Eye (tissue), 1 donor: ENCODE results near the gene TM9SF1.
A peak's percentile ranks its signal among the peaks of the same experiment; 100 is the strongest.

ENCODE experiments used
- DNase-seq: peaks from one replicate; pipeline ENCODE4 v3.0.0-alpha.2; 2015

The TM9SF1 gene, protein sequence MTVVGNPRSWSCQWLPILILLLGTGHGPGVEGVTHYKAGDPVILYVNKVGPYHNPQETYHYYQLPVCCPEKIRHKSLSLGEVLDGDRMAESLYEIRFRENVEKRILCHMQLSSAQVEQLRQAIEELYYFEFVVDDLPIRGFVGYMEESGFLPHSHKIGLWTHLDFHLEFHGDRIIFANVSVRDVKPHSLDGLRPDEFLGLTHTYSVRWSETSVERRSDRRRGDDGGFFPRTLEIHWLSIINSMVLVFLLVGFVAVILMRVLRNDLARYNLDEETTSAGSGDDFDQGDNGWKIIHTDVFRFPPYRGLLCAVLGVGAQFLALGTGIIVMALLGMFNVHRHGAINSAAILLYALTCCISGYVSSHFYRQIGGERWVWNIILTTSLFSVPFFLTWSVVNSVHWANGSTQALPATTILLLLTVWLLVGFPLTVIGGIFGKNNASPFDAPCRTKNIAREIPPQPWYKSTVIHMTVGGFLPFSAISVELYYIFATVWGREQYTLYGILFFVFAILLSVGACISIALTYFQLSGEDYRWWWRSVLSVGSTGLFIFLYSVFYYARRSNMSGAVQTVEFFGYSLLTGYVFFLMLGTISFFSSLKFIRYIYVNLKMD

DNA sequence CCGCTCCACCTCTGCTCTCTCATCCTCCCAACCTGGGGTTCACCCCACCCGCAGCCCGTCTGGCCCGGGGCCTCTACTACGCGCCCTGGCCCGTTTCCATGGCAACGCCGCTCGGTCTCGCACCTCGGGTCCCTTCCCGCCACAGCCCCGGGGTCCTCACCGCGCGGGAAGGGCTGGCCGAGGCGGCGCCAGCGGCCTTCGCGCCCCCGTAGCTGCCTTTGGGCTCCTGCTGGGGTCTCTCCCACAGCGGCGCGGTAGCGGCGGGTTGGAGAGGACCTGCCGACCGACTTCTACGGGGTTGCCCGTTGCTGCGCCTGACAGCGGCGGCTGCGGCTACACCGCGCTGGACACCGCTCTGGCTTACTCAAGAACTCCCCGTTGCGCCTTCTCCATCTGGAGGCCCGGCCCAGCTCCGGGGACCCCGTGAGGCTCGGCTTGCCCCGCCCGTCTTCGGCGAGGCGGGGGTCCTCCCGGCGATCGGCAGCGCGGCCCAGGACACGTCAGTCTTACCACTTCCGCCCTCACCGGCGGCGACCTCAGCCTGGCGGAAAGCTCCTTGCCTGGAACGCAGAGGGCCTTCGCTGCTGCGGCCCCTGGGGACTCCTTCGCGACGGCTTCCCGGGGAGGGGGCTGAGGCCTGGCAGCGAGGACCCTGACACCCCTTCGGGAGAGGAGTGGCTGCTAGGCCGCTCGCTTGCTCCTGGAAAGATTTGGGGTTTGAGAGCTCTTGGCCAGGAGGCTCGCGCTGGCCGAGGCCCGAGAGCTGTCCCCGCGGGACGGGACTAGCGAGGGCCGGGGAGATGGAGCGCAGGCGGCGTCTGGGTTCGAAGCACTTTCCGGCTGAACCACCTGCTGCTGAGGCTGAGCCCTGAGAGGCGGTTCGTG lies at the start of gene TM9SF1:
Gene TM9SF1 (minus strand): TSS at position 256 of the 885 bp plus-strand sequence. CDS start 422 bp downstream, outside the sequence.
- DNase-seq = peak; percentile 93

DNA sequence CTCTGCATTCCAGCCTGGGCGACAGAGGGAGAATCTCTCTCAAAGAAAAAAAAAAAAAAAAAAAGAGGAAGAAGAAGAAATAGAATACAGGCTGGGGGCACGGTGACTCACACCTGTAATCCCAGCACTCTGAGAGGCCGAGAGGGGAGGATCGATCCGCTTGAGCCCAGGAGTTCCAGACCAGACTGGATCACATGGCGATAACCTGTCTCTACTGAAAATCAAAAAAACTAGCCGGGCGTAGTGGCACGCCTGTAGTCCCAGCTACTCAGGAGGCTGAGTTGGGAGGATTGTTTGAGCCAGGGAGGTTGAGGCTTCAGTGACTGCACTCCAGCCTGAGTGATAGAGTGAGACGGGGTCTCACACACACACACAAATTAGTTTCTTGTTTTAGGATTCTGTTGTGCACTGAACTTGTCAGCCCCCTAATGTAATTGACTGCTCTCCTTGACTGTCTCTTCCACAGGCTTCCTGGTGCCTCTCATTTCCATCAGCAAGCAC lies 48.1 kb upstream of the TM9SF1 start:
- no peak for DNase-seq

GRCh38 chr14:24241829-24242443 lies 46.7 kb upstream of the TM9SF1 start:
- peak; percentile 98 for DNase-seq

- DNase-seq = no peak
These were observed 45.1 kb upstream of the TM9SF1 start for GRCh38 chr14:24240110-24240918.

DNA sequence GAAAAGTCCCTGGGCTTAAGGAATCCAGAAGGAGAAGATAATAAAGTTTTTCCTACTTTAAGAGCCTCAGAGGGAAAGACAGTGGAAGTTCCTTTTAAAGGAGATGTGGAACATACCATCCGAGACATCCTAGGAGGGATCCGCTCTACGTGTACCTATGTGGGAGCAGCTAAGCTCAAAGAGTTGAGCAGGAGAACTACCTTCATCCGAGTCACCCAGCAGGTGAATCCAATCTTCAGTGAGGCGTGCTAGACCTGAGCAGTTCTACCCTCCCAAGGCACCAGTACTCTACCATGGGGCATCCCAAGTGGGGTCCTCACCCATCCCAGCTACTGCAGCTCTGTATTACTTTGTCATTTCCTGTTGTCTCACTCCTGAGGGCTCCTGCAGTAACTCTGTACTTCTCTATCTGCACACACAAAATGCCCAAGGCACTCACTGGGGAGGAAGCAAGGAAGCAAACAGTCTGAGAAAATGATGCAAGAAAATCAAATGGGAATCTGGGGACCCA lies 43.3 kb upstream of the TM9SF1 start:
- DNase-seq = no peak

DNA sequence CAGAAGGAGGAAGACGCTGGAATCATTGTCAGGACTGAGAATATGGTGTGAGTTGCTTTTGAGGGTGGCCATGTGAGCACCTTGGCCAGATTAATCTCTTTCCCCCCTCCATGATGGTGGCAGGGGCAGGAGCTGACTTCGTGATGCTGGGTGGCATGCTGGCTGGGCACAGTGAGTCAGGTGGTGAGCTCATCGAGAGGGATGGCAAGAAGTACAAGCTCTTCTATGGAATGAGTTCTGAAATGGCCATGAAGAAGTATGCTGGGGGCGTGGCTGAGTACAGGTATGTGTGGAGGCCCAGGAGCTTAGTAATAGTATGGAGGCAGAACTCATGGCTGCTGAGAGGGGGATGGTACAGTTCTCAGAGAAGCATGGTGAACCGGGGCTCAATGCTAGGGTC lies 42.9 kb upstream of the TM9SF1 start:
- no peak for DNase-seq

- DNase-seq = no peak
These were observed 42.3 kb upstream of the TM9SF1 start for GRCh38 chr14:24237463-24237955.

DNA sequence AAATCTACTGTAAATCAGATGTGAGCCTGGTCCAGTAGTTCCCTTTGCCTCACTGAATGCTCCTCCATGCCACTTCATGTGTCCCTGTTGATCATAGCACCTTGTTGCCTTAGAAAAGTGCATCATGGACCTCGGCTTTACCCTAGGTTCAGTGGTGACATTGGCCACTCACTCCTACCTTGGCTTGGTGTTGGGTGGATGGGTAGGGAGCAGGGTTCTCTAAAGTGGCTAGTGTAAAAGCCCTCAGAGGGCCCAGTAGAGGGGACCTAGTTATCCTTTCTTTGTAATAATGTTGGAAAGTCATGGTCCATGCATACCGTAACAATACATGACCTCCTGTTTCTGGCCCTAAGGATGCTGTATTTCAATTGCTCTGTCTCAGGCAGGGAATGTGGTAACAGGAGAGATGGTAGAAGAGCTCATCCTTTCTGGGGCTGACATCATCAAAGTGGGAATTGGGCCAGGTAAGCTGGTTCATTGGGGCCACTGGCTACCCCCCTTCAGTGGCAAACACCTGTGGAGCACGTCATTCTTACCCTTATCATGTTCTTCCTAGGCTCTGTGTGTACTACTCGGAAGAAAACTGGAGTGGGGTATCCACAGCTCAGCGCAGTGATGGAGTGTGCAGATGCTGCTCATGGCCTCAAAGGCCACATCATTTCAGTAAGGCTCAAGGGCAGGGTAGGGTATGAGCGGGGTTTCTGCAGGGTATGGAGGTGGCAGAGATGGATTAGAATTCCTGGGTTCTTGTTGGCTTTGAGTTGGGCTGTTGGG lies 41.6 kb upstream of the TM9SF1 start:
- no peak for DNase-seq

GRCh38 chr14:24235804-24236688 lies 40.8 kb upstream of the TM9SF1 start:
- DNase-seq = no peak

GRCh38 chr14:24234095-24235005 lies 39.1 kb upstream of the TM9SF1 start:
- no peak for DNase-seq

GRCh38 chr14:24233538-24233866 lies 38.3 kb upstream of the TM9SF1 start:
- no peak for DNase-seq

DNA sequence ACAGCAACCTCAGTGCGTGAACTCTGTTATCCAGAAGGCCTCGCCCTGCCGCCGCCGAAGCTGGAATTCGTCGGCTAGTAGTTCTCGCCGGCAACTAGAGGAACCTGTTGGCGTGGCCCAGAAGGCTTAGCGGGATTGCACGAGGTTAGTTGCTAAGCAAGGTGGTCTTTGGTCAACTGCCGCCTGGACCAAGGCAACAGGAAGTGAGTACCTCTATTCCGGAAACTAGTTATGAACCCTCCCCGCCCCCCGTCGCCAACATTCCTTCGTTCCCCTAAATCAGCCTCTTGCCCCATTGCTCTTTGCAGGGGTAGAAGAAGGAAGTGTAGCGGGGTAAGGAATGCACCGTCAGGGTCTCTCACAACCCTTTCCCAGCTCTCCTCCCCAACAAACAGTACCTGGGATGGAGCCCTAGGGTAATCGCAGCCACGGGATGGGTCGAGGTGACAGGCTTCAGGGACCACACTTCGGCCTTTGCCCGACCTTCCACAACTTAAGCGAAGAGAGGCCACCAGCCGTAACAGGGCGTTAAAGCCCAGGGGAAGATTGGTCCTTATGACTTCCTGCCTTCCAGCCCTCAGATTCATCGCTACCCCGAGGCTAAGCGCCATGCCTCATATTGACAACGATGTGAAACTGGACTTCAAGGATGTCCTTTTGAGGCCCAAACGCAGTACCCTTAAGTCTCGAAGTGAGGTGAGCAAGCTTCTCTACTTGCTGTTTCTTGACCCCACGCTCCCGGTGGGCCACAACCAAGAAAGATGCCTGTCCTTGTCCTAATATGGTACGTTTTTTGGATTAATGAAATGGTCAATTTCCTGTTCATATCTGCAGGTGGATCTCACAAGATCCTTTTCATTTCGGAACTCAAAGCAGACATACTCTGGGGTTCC lies 37.6 kb upstream of the TM9SF1 start, which contains the start of gene GMPR2:
Gene GMPR2 (plus strand): TSS at position 285 of the 893 bp plus-strand sequence. CDS start 325 bp downstream, at position 610.
- DNase-seq = no peak

- DNase-seq = peak; percentile 97
These were observed 36.9 kb upstream of the TM9SF1 start, which contains the start of gene NEDD8 for GRCh38 chr14:24232121-24232644. NEDD8 (minus strand) TSS chr14:24232367; CDS start chr14:24232267, 100 bp downstream.

DNA sequence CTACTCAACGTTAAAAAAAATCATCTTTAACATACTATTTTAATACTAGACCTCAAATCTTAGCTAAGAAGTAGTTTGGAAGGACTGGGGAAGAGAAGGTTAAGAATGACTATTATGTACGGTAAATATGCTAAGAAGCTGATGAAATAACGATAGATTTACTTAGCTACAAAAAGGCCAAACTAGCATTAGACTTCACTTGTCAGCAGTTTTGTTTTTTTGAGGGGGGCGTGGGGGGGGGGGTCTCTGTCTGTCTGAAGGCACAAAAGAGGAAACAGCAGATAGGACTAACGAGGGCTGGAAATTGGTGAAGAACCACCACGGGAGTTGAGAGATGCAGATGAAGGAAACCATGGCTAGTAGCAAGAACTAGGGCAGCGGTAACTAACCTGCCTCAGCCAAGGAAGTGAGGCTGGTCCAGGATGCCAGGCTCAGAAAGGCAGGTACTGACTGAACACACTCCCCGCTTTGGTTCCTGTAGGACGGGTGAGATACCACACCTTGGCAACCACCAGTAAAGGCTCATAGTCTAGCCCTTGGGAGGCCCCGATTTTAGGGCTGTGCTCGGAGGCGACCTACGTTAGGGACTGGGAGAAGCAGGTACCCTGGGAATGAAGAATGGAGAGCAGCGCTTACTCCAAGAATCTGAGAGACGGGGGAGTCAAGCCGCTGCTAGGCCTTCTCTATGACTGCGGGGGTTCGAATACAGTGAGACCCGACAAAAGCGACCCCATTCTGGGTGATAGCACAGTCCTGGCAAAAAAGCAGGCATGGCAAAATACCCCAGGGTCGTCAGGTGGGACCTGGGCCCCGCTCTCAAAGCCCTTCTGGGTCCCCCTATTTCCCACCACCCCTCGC lies 36.3 kb upstream of the TM9SF1 start:
- DNase-seq = no peak

DNA sequence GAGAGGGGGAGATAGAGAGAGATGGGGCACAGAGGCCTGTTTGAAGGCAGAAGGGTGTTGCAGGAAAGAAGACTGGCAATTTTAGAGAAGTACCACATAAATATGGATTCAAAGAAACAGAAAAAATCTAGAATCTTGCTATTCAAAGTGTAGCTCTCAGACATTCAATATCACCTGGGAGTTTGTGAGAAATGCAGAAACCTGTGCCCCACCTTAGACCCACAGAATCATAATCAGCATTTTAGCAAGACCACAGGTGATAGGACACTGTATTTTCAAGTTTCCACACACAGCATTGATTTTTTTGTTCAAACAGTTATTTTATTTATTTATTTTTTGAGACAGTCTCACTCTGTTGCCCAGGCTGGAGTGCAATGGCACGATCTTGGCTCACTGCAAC lies 33.7 kb upstream of the TM9SF1 start:
- no peak for DNase-seq

- no peak for DNase-seq
These were observed 31.2 kb upstream of the TM9SF1 start for GRCh38 chr14:24226473-24226872.
